GM12878 (cell line): ENCODE measurements around the gene LTBP2. TPM values are rescaled to one million over a fixed set of nuclear protein-coding genes. Genes with fewer than 3 reads are reported as not detected.

Source experiments
- ATAC-seq: fragments of 200-7000 bp; cut with Tn5 transposase; 3 replicates; pipeline ENCODE4 v1.9.1; 2020; ENCODE audit warnings: mild to moderate bottlenecking, moderate library complexity
- BruUV-seq: library from RNA; stranded (reverse); fragments of 400-500 nt; replicated peaks from 2 replicates; lab custom pipeline; 2021; lab: Mats Ljungman, UMichigan
- CTCF ChIA-PET: fragments of 300-600 bp; sonication (Branson Sonifier 250); formaldehyde crosslinking; extraction: SDS; loops from one replicate; lab custom pipeline; 2021; ENCODE audit warnings: inconsistent platforms; lab: Yijun Ruan, JAX
- POLR2A ChIA-PET: fragments of 350-600 bp; formaldehyde crosslinking; extraction: SDS; loops from one replicate; lab custom pipeline; 2021; ENCODE audit warnings: inconsistent platforms; lab: Charles Lee
- RAD21 ChIA-PET: fragments of 300-600 bp; sonication (Branson Sonifier 250); formaldehyde crosslinking; loops from one replicate; lab custom pipeline; 2023; ENCODE audit warnings: antibody characterized with exemption; ENCODE audit not compliant: unreplicated experiment; lab: Charles Lee
- SMC1A ChIA-PET: fragments of 300-600 bp; sonication (Branson Sonifier 250); formaldehyde crosslinking; loops from one replicate; lab custom pipeline; 2023; ENCODE audit not compliant: unreplicated experiment, uncharacterized antibody; lab: Charles Lee
- DNase-seq: peaks from one replicate; pipeline ENCODE4 v3.0.0-alpha.2; 2011; ENCODE audit warnings: low read depth, low spot score
- FAIRE-seq: peaks from 3 replicates; lab custom pipeline; 2011; peaks lifted over from hg19 to GRCh38; lab: Jason Lieb, UNC
- H2AFZ ChIP-seq: 2 replicates; pipeline ENCODE4 v1.6.0; 2011; ENCODE audit warnings: low read depth, low read length, control low read depth; ENCODE audit not compliant: control insufficient read depth
- H3K27ac ChIP-seq: 2 replicates; pipeline ENCODE4 v1.5.1; 2011; ENCODE audit warnings: control low read depth; ENCODE audit not compliant: control insufficient read depth, insufficient read depth
- H3K27me3 ChIP-seq, 2 experiments: replicated peaks in 1 of 2; 2 replicates each; pipeline versions ENCODE4 v1.6.0 to v1.6.1; 2011; ENCODE audit warnings: low read length in 1 of 2; ENCODE audit not compliant: control insufficient read depth in 2 of 2, insufficient read depth in 2 of 2
- H3K36me3 ChIP-seq, 2 experiments: 2 replicates each; pipeline ENCODE4 v1.5.1; 2011; ENCODE audit warnings: low read length in 1 of 2; ENCODE audit not compliant: control insufficient read depth in 2 of 2, insufficient read depth in 2 of 2
- H3K4me1 ChIP-seq: 2 replicates; pipeline ENCODE4 v1.6.1; 2011; ENCODE audit warnings: mild to moderate bottlenecking, low read length, moderate library complexity, mixed read lengths; ENCODE audit not compliant: control insufficient read depth, insufficient read depth
- H3K4me2 ChIP-seq: 2 replicates; pipeline ENCODE4 v1.6.0; 2011; ENCODE audit warnings: control low read depth; ENCODE audit not compliant: control insufficient read depth, insufficient read depth
- H3K4me3 ChIP-seq: fragments of 200-600 bp; sonication (generic); 2 replicates; pipeline ENCODE4 v1.5.1; 2016
- H3K79me2 ChIP-seq: 2 replicates; pipeline ENCODE4 v1.6.0; 2011; ENCODE audit warnings: low read length; ENCODE audit not compliant: control insufficient read depth, insufficient read depth
- H3K9ac ChIP-seq: 2 replicates; pipeline ENCODE4 v1.8.0; 2011; ENCODE audit warnings: low read length, control low read depth, mixed read lengths; ENCODE audit not compliant: control insufficient read depth, insufficient read depth
- H3K9me3 ChIP-seq: replicated peaks from 3 replicates; pipeline ENCODE4 v1.5.1; 2011; ENCODE audit warnings: mild to moderate bottlenecking, low read length; ENCODE audit not compliant: control insufficient read depth, insufficient read depth
- H4K20me1 ChIP-seq: 2 replicates; pipeline ENCODE4 v1.6.0; 2011; ENCODE audit not compliant: control insufficient read depth, insufficient read depth
- ATF7 ChIP-seq: fragments of 450-650 bp; IDR thresholded peaks from 2 replicates; pipeline ENCODE4 v1.6.1; 2016; ENCODE audit warnings: low read depth, mild to moderate bottlenecking
- IKZF1 ChIP-seq: fragments of 450-650 bp; conservative IDR thresholded peaks from 2 replicates; pipeline ENCODE4 v1.6.1; 2017; ENCODE audit warnings: antibody characterized with exemption, mild to moderate bottlenecking
- KAT2A ChIP-seq: conservative IDR thresholded peaks from 2 replicates; pipeline ENCODE4 v1.6.1; 2011; ENCODE audit warnings: low read depth, low read length; ENCODE audit not compliant: control insufficient read depth
- MXI1 ChIP-seq: fragments of 150-350 bp; IDR thresholded peaks from 2 replicates; pipeline ENCODE4 v1.6.1; 2011; ENCODE audit warnings: low read depth, mild to moderate bottlenecking, inconsistent platforms, low read length, improper control_type of control experiment
- RELA ChIP-seq: fragments of 450-650 bp; IDR thresholded peaks from 2 replicates; pipeline ENCODE4 v1.8.0; 2014; ENCODE audit warnings: borderline replicate concordance; ENCODE audit not compliant: partially characterized antibody
- SRF ChIP-seq, 2 experiments: IDR thresholded peaks; 2 replicates each; pipeline ENCODE4 v1.6.1; 2011; ENCODE audit warnings: low read depth in 2 of 2, low read length in 2 of 2, mild to moderate bottlenecking in 1 of 2, moderate library complexity in 1 of 2
- ZNF274 ChIP-seq: IDR thresholded peaks from one replicate; pipeline ENCODE4 v1.8.0; 2011; ENCODE audit not compliant: insufficient read length, insufficient read depth
- ZNF622 ChIP-seq: fragments of 450-650 bp; IDR thresholded peaks from 2 replicates; pipeline ENCODE4 v1.6.1; 2017; ENCODE audit warnings: mild to moderate bottlenecking, inconsistent platforms
- ZNF687 ChIP-seq: fragments of 450-650 bp; IDR thresholded peaks from 2 replicates; pipeline ENCODE4 v1.6.1; 2017; ENCODE audit warnings: mild to moderate bottlenecking, moderate library complexity
- WGBS: methylation state at CpG from one replicate; pipeline ENCODE4 v1.1.6; 2016; ENCODE audit warnings: low lambda C conversion rate; ENCODE audit not compliant: insufficient replicate concordance, insufficient coverage; ENCODE audit errors: missing lambda C conversion rate; 5-methylcytosine and 5-hydroxymethylcytosine counted together
- in situ Hi-C: fragments of 300-500 bp; cut with MboI; formaldehyde crosslinking; loops from 9 replicates; pipeline ENCODE4 v1.14.3; 2018; ENCODE audit warnings: mixed read lengths
- intact Hi-C: fragments of 100-400 bp; cut with micrococcal nuclease; formaldehyde crosslinking; loops from one replicate; pipeline ENCODE4 v1.14.2; 2022; ENCODE audit not compliant: unreplicated experiment
- polyA plus RNA-seq, 11 experiments: library from polyadenylated mRNA; depleted of rRNA in 4 of 11; unstranded in 6 of 11; stranded (reverse) in 5 of 11; fragments of >200 nt; fragmentation: Nextera tagmentation in 4 of 11; fragmentation: Illumina TruSeq in 1 of 11; extraction: Ambion mirVana in 4 of 11; extraction: Trizol in 1 of 11; gene quantifications; 1 replicate in 1 of 11; 2 replicates in 10 of 11; pipeline versions ENCODE4 v1.2.1 to v1.2.3, GENCODE V29; 2011 to 2016; ENCODE audit warnings: inconsistent platforms in 2 of 11, missing spikeins in 2 of 11, low read depth in 1 of 11
- total RNA-seq, 4 experiments: library from RNA; depleted of rRNA in 3 of 4; stranded (reverse); fragments of >200 nt in 3 of 4; fragmentation: Illumina TruSeq in 1 of 4; extraction: Trizol in 1 of 4; gene quantifications; 2 replicates each; pipeline versions ENCODE4 v1.2.1 to v1.2.3, GENCODE V29; 2013 to 2021

Gene LTBP2
- total and polyA plus RNA-seq, 10 of the 15 experiments (the other 5 are each of a cell fraction or from before 2014, with no cell fraction given), result 0.03 to 0.23 (median 0.06) TPM; not detected in 1

GRCh38 chr14:74616507-74616906 lies 4.5 kb upstream of the LTBP2 start:
- Histone ChIP-seq H3K4me1 (peaks cover 25% of the 10 kb centered on the region), H3K9ac (no peak overlapping the region), H3K9me3 (no peaks in the 10 kb centered on the region), H3K79me2 (no peaks in the 10 kb centered on the region), H3K27me3 (peaks cover 0 to 1% of the 10 kb centered on the region in 2 experiments; a peak in 2 of 4 replicates), H3K4me3 (no peak overlapping the region), H3K4me2 (no peak overlapping the region), H3K27ac (no peak overlapping the region), H2AFZ (no peak overlapping the region), H3K36me3 (no peaks in the 10 kb centered on the region), H4K20me1 (no peaks in the 10 kb centered on the region)
- TF ChIP-seq SRF (IDR thresholded peaks at IDR 0.05; ENCODE audit: low read depth in 2 of 2, low read length in 2 of 2) (no peak), ZNF274 (no peak), IKZF1 (no peak), KAT2A (no peak), ATF7 (no peak), ZNF687 (no peak), ZNF622 (no peak), RELA (no peak), MXI1 (no peak)
- RAD21 ChIA-PET, result no interaction called here
- SMC1A ChIA-PET, result interaction anchor here (0.8 to 1.6 kb wide), 2 partner anchors 23 to 244 kb away, joined by 3 read pairs; no protein-coding TSS in a partner anchor
- in situ Hi-C loops, result no loop called here
- intact Hi-C loops, result no loop called here
- POLR2A ChIA-PET, result interaction anchor here (0.6 kb wide), 1 partner anchor 489 kb away, joined by 6 read pairs; no protein-coding TSS in a partner anchor
- DNase-seq (no peak), ATAC-seq (no peak), FAIRE-seq (no peak)
- no TSS peak for BruUV-seq
- 35% methylated on average over 4 of the region's 4 CpGs for WGBS
- CTCF ChIA-PET, result interaction anchor here (1.2 to 3.4 kb wide), 2 partner anchors 7 to 169 kb away, joined by 3 to 29 read pairs; no protein-coding TSS in a partner anchor
